Testis (tissue), 3 donors: ENCODE results near the gene SPAG5. TPM values are rescaled to one million over a fixed set of nuclear protein-coding genes. Genes with fewer than 3 reads are reported as not detected.

Experiments
- DNase-seq: peaks from one replicate; pipeline ENCODE4 v3.0.0-alpha.2; 2019
- H3K27ac ChIP-seq, 2 donors: fragments of 200-600 bp; sonication (generic); one replicate each; pipeline ENCODE4 v1.5.1; 2019
- H3K27me3 ChIP-seq: fragments of 200-600 bp; sonication (generic); one replicate; pipeline ENCODE4 v1.5.1; 2019
- H3K36me3 ChIP-seq: fragments of 200-600 bp; sonication (generic); one replicate; pipeline ENCODE4 v1.5.1; 2017; ENCODE audit warnings: low read depth; ENCODE audit errors: missing control alignments
- H3K4me1 ChIP-seq: fragments of 200-600 bp; sonication (generic); one replicate; pipeline ENCODE4 v1.5.1; 2019
- H3K4me3 ChIP-seq, 2 donors: fragments of 200-600 bp; sonication (generic); one replicate each; pipeline ENCODE4 v1.5.1; 2017 to 2019
- H3K9me3 ChIP-seq: fragments of 200-600 bp; sonication (generic); one replicate; pipeline ENCODE4 v1.5.1; 2017
- CTCF ChIP-seq, 3 experiments: fragments of 450-650 bp in 2 of 3; fragments of 200-600 bp in 1 of 3; sonication (generic) in 1 of 3; IDR thresholded peaks; one replicate each; pipeline ENCODE4 v1.5.1; 2016 to 2019; ENCODE audit warnings: antibody characterized with exemption in 3 of 3, mild to moderate bottlenecking in 2 of 3, moderate library complexity in 1 of 3
- POLR2A ChIP-seq: fragments of 450-650 bp; IDR thresholded peaks from one replicate; pipeline ENCODE4 v1.6.1; 2017; ENCODE audit warnings: antibody characterized with exemption, mild to moderate bottlenecking, moderate library complexity
- WGBS, 2 donors: methylation state at CpG; one replicate each; pipeline ENCODE4 v1.1.5; 2018; 5-methylcytosine and 5-hydroxymethylcytosine counted together
- intact Hi-C: fragments of 100-400 bp; cut with DNase I; formaldehyde crosslinking; loops from one replicate; pipeline ENCODE4 v1.15.1; 2023; ENCODE audit warnings: low total_unique reads
- polyA plus RNA-seq: library from polyadenylated mRNA; stranded (reverse); fragments of 350-450 nt; fragmentation: Illumina TruSeq; extraction: RNeasy Lipid Tissue Mini Kit (QIAGEN cat#74804); gene quantifications from one replicate; pipeline ENCODE4 v1.2.3, GENCODE V29; 2014; ENCODE audit warnings: low read depth, low replicate concordance; ENCODE audit not compliant: insufficient read depth
- total RNA-seq, 2 donors: library from RNA; depleted of rRNA; stranded (reverse); fragments of >200 nt; gene quantifications; one replicate each; pipeline ENCODE4 v1.2.3, GENCODE V29; 2016

Gene SPAG5
- total and polyA plus RNA-seq, 3 donors from 2014 or later = 79.4 to 232 (median 116) TPM

GRCh38 chr17:28563475-28563874, 35.4 kb downstream of the SPAG5 start:
- no peaks in the 10 kb centered on the region for H3K9me3 ChIP-seq
- WGBS, 2 donors = 74 to 90% methylated on average over 3 of the region's 3 CpGs
- H3K4me1 ChIP-seq = peaks cover 6% of the 10 kb centered on the region
- TF ChIP-seq POLR2A (no peak), CTCF (IDR thresholded peaks at IDR 0.05) (no peak)
- no peaks in the 10 kb centered on the region for H3K27me3 ChIP-seq
- H3K36me3 ChIP-seq = no peaks in the 10 kb centered on the region
- H3K4me3 ChIP-seq = no peak overlapping the region
- intact Hi-C loops = no loop called here
- H3K27ac ChIP-seq = no peak overlapping the region
- no peak for DNase-seq

- no peak for TF ChIP-seq CTCF (IDR thresholded peaks at IDR 0.05)
- TF ChIP-seq POLR2A = no peak
- H3K36me3 ChIP-seq = no peaks in the 10 kb centered on the region
- WGBS, 2 donors = 93 to 96% methylated on average over 3 of the region's 3 CpGs
These were observed 43.8 kb downstream of the SPAG5 start for GRCh38 chr17:28555022-28555421.

GRCh38 chr17:28554565-28554964, 44.3 kb downstream of the SPAG5 start:
- H3K27ac ChIP-seq = no peak overlapping the region
- H3K36me3 ChIP-seq = no peaks in the 10 kb centered on the region
- intact Hi-C loops = no loop called here
- H3K4me3 ChIP-seq = no peak overlapping the region
- no peak for DNase-seq
- TF ChIP-seq CTCF (IDR thresholded peaks at IDR 0.05) (no peak), POLR2A (no peak)
- H3K9me3 ChIP-seq = no peaks in the 10 kb centered on the region
- 79 to 90% methylated on average over 4 to 6 of the region's 6 CpGs for WGBS, 2 donors
- H3K4me1 ChIP-seq = peaks cover 21% of the 10 kb centered on the region
- H3K27me3 ChIP-seq = no peaks in the 10 kb centered on the region

More at GRCh38 chr17:28555022-28555421, 43.8 kb downstream of the SPAG5 start:
- Histone ChIP-seq H3K27me3 (no peaks in the 10 kb centered on the region), H3K4me1 (peaks cover 17% of the 10 kb centered on the region), H3K9me3 (no peaks in the 10 kb centered on the region), H3K27ac (no peak overlapping the region), H3K4me3 (no peak overlapping the region)
- no peak for DNase-seq
- intact Hi-C loops = no loop called here

- TF ChIP-seq CTCF (IDR thresholded peaks at IDR 0.05) (no peak), POLR2A (no peak)
- WGBS, 2 donors = 65 to 76% methylated on average over 5 of the region's 5 CpGs
- intact Hi-C loops = no loop called here
- H3K27me3 ChIP-seq = no peaks in the 10 kb centered on the region
- peak overlapping the region; percentile 86 to 92 for H3K4me3 ChIP-seq
- no peaks in the 10 kb centered on the region for H3K36me3 ChIP-seq
- no peaks in the 10 kb centered on the region for H3K9me3 ChIP-seq
- peak overlapping the region in 1 of 2 donors; percentile 65 for H3K27ac ChIP-seq
- no peak for DNase-seq
- peaks cover 17% of the 10 kb centered on the region for H3K4me1 ChIP-seq
These were observed 45.8 kb downstream of the SPAG5 start for GRCh38 chr17:28553000-28553505.
